Endothelial cell of umbilical vein (primary cell): Measurements from ENCODE around the gene MS4A2. TPM values are rescaled to one million over a fixed set of nuclear protein-coding genes. Genes with fewer than 3 reads are reported as not detected.

Experiments used
- BruUV-seq: library from RNA; stranded (reverse); fragments of 400-500 nt; replicated peaks from 2 replicates; lab custom pipeline; 2021; lab: Mats Ljungman, UMichigan
- CTCF ChIA-PET: fragments of 300-600, 350-600 bp; sonication (Branson Sonifier 250); formaldehyde crosslinking; loops from one replicate; lab custom pipeline; 2021; ENCODE audit warnings: antibody characterized with exemption, inconsistent platforms; lab: Charles Lee
- POLR2A ChIA-PET: fragments of 300-600, 350-600 bp; sonication (Branson Sonifier 250); formaldehyde crosslinking; loops from one replicate; lab custom pipeline; 2021; ENCODE audit warnings: antibody characterized with exemption, inconsistent platforms; lab: Charles Lee
- DNase-seq: peaks from one replicate; pipeline ENCODE4 v3.0.0-alpha.2; 2011; ENCODE audit warnings: low read depth, low spot score
- FAIRE-seq: peaks from 2 replicates; lab custom pipeline; 2011; peaks lifted over from hg19 to GRCh38; lab: Jason Lieb, UNC
- H2AFZ ChIP-seq: 2 replicates; pipeline ENCODE4 v1.6.0; 2012; ENCODE audit warnings: low read depth, low read length, control low read depth, inconsistent platforms
- H3K27ac ChIP-seq: 2 replicates; pipeline ENCODE4 v1.5.1; 2011; ENCODE audit warnings: low read depth, mild to moderate bottlenecking, control low read depth, low read length, moderate library complexity; ENCODE audit not compliant: insufficient read depth
- H3K27me3 ChIP-seq, 2 experiments: 2 replicates each; pipeline versions ENCODE4 v1.6.0 to v1.6.1; 2011; ENCODE audit warnings: low read length in 2 of 2, mixed read lengths in 1 of 2; ENCODE audit not compliant: control insufficient read depth in 2 of 2, insufficient read depth in 2 of 2
- H3K36me3 ChIP-seq, 2 experiments: 2 replicates in 1 of 2; 3 replicates in 1 of 2; pipeline ENCODE4 v1.5.1; 2011; ENCODE audit warnings: low read length in 2 of 2, mild to moderate bottlenecking in 1 of 2, moderate library complexity in 1 of 2; ENCODE audit not compliant: control insufficient read depth in 2 of 2, insufficient read depth in 2 of 2; ENCODE audit errors: extremely low read depth in 1 of 2
- H3K4me1 ChIP-seq: 3 replicates; pipeline ENCODE4 v1.5.1; 2011; ENCODE audit warnings: mild to moderate bottlenecking, low read length; ENCODE audit not compliant: control insufficient read depth, insufficient read depth; ENCODE audit errors: extremely low read depth
- H3K4me2 ChIP-seq: 2 replicates; pipeline ENCODE4 v1.6.1; 2011; ENCODE audit warnings: low read length, control low read depth, mixed read lengths; ENCODE audit not compliant: insufficient read depth
- H3K4me3 ChIP-seq, 3 experiments: fragments of 200-600 bp in 1 of 3; sonication (generic), shearing (Covaris generic) in 1 of 3; replicated peaks in 1 of 3; 2 replicates each; pipeline ENCODE4 v1.5.1; 2011 to 2016; ENCODE audit warnings: control low read depth in 3 of 3, low read length in 3 of 3, mild to moderate bottlenecking in 2 of 3, inconsistent platforms in 1 of 3, low read depth in 1 of 3, moderate library complexity in 1 of 3; ENCODE audit not compliant: insufficient read depth in 1 of 3
- H3K79me2 ChIP-seq: 2 replicates; pipeline ENCODE4 v1.6.0; 2012; ENCODE audit warnings: low read length, inconsistent platforms; ENCODE audit not compliant: control insufficient read depth, insufficient read depth
- H3K9ac ChIP-seq: replicated peaks from 2 replicates; pipeline ENCODE3; 2011; ENCODE audit warnings: low read length, control low read depth; ENCODE audit not compliant: insufficient read depth; ENCODE audit errors: extremely low read depth
- H3K9me1 ChIP-seq: replicated peaks from 3 replicates; pipeline ENCODE4 v1.6.0; 2011; ENCODE audit warnings: mild to moderate bottlenecking, low read length; ENCODE audit not compliant: control insufficient read depth, insufficient read depth; ENCODE audit errors: extremely low read depth
- H3K9me3 ChIP-seq: replicated peaks from 2 replicates; pipeline ENCODE4 v1.5.1; 2012; ENCODE audit warnings: low read length, inconsistent platforms; ENCODE audit not compliant: control insufficient read depth, insufficient read depth
- H4K20me1 ChIP-seq: replicated peaks from 2 replicates; pipeline ENCODE3; 2011; ENCODE audit warnings: mild to moderate bottlenecking, low read length; ENCODE audit not compliant: control insufficient read depth, insufficient read depth; ENCODE audit errors: extremely low read depth
- EZH2 ChIP-seq: IDR thresholded peaks from 2 replicates; pipeline ENCODE4 v1.6.1; 2012; ENCODE audit warnings: borderline replicate concordance, low read depth, mild to moderate bottlenecking, moderate library complexity, low read length, inconsistent platforms; ENCODE audit not compliant: severe bottlenecking
- FOS ChIP-seq: IDR thresholded peaks from 2 replicates; pipeline ENCODE4 v1.6.1; 2011; ENCODE audit warnings: mild to moderate bottlenecking, low read length, moderate library complexity, borderline replicate concordance; ENCODE audit not compliant: insufficient read depth
- GATA2 ChIP-seq: IDR thresholded peaks from 2 replicates; pipeline ENCODE4 v1.7.0; 2011; ENCODE audit warnings: low read depth, mild to moderate bottlenecking, moderate library complexity, mixed read lengths, low read length; ENCODE audit not compliant: insufficient read length, insufficient read depth
- JUN ChIP-seq: IDR thresholded peaks from 2 replicates; pipeline ENCODE4 v1.6.1; 2011; ENCODE audit warnings: borderline replicate concordance, low read depth; ENCODE audit not compliant: insufficient read length, insufficient read depth
- MAX ChIP-seq: IDR thresholded peaks from 2 replicates; pipeline ENCODE4 v1.6.1; 2011; ENCODE audit not compliant: insufficient read depth, insufficient read length
- MYC ChIP-seq: IDR thresholded peaks from one replicate; pipeline ENCODE4 v1.6.1; 2011; ENCODE audit warnings: mild to moderate bottlenecking, low read depth, low read length
- POLR2A ChIP-seq: IDR thresholded peaks from 2 replicates; pipeline ENCODE4 v1.6.1; 2012; ENCODE audit warnings: low read depth, mild to moderate bottlenecking, control low read depth, low read length
- POLR2AphosphoS5 ChIP-seq: IDR thresholded peaks from 2 replicates; pipeline ENCODE4 v1.6.1; 2012; ENCODE audit warnings: low read depth, mild to moderate bottlenecking, control low read depth, low read length, moderate library complexity; ENCODE audit not compliant: insufficient read depth
- dilution Hi-C: fragments of 300-500 bp; cut with MboI; formaldehyde crosslinking; loops from one replicate; pipeline ENCODE4 v1.15.0; 2019; ENCODE audit warnings: low sequenced_read_pairs; ENCODE audit not compliant: extremely low pct_ligation_motif_present
- intact Hi-C: fragments of 100-400 bp; cut with micrococcal nuclease; formaldehyde crosslinking; loops from one replicate; pipeline ENCODE4 v1.10.0; 2022
- polyA plus RNA-seq, 4 experiments: library from polyadenylated mRNA; depleted of rRNA in 3 of 4; stranded (reverse) in 3 of 4; unstranded in 1 of 4; fragments of >200 nt; gene quantifications; 2 replicates each; pipeline versions ENCODE4 v1.2.1 to v1.2.3, GENCODE V29; 2011 to 2012; ENCODE audit warnings: missing spikeins in 1 of 4
- total RNA-seq: library from RNA; stranded (reverse); gene quantifications from 2 replicates; pipeline ENCODE4 v1.2.3, GENCODE V29; 2021
- TF ChIP-seq, protein P1 (sequence below), 2 donors: IDR thresholded peaks; 1 replicate in 1 of 2; 2 replicates in 1 of 2; pipeline ENCODE4 v1.5.1; 2011; ENCODE audit warnings: low read length in 2 of 2, mild to moderate bottlenecking in 2 of 2, moderate library complexity in 2 of 2, control low read depth in 1 of 2, inconsistent platforms in 1 of 2, low read depth in 1 of 2; ENCODE audit not compliant: insufficient read depth in 1 of 2; ENCODE audit errors: extremely low read depth in 1 of 2

MS4A2 gene
- total and polyA plus RNA-seq, 2 donors (not counting 3 experiments of a cell fraction or from before 2014, with no cell fraction given) = not detected

DNA sequence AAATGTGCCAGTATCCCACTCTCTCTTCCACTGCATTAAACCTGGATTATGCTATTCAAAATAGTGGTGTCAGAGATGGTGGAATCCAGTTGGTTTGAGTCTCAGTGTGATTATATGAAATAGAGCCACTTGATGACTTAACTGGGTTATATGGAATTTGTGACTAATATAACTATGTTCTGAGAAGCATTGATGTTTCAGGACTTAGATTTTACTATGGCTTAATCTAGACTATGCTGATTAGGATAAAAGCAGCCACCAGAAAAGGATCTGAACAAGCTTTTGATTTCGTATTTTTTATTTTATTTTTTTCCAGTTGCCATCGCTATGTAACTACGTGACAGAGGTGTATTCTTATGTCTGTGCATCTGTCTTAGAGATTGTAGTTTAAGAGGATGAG lies 55.3 kb downstream of the MS4A2 start:
- DNase-seq = no peak
- Histone ChIP-seq H3K36me3 (no peaks in the 10 kb centered on the region), H2AFZ (no peak overlapping the region), H3K4me1 (no peaks in the 10 kb centered on the region), H3K27me3 (no peaks in the 10 kb centered on the region), H3K4me3 (no peak overlapping the region), H4K20me1 (no peaks in the 10 kb centered on the region), H3K79me2 (no peaks in the 10 kb centered on the region), H3K9me3 (no peaks in the 10 kb centered on the region), H3K27ac (no peak overlapping the region), H3K9me1 (no peaks in the 10 kb centered on the region), H3K9ac (no peak overlapping the region), H3K4me2 (no peak overlapping the region)
- no peak for TF ChIP-seq FOS
- no peak for TF ChIP-seq MYC
- no peak for TF ChIP-seq EZH2
- no peak for FAIRE-seq
- CTCF ChIA-PET = interaction anchor here (1.5 kb wide), 1 partner anchor 24 kb away, joined by 5 read pairs; no protein-coding TSS in a partner anchor
- dilution Hi-C loops (no loop called here), intact Hi-C loops (no loop called here)
- BruUV-seq = no TSS peak
- POLR2A ChIA-PET = no interaction called here

GRCh38 chr11:60145677-60146076 lies 57.2 kb downstream of the MS4A2 start:
- Histone ChIP-seq H3K4me3 (no peak overlapping the region), H3K27me3 (no peaks in the 10 kb centered on the region), H3K9ac (no peak overlapping the region), H3K4me2 (no peak overlapping the region), H3K4me1 (no peaks in the 10 kb centered on the region), H3K9me1 (no peaks in the 10 kb centered on the region), H4K20me1 (no peaks in the 10 kb centered on the region), H3K9me3 (no peaks in the 10 kb centered on the region), H3K27ac (no peak overlapping the region), H3K79me2 (no peaks in the 10 kb centered on the region), H2AFZ (no peak overlapping the region), H3K36me3 (no peaks in the 10 kb centered on the region)
- POLR2A ChIA-PET = no interaction called here
- CTCF ChIA-PET = interaction anchor here (0.6 to 1.2 kb wide), 5 partner anchors 10 to 120 kb away, joined by 3 to 4 read pairs (median 3); no protein-coding TSS in a partner anchor
- BruUV-seq = no TSS peak
- intact Hi-C loops = no loop called here
- TF ChIP-seq POLR2AphosphoS5 (no peak), FOS (no peak), MAX (no peak), EZH2 (no peak), POLR2A (no peak), MYC (no peak), JUN (no peak), GATA2 (no peak)
- TF ChIP-seq, protein P1, sequence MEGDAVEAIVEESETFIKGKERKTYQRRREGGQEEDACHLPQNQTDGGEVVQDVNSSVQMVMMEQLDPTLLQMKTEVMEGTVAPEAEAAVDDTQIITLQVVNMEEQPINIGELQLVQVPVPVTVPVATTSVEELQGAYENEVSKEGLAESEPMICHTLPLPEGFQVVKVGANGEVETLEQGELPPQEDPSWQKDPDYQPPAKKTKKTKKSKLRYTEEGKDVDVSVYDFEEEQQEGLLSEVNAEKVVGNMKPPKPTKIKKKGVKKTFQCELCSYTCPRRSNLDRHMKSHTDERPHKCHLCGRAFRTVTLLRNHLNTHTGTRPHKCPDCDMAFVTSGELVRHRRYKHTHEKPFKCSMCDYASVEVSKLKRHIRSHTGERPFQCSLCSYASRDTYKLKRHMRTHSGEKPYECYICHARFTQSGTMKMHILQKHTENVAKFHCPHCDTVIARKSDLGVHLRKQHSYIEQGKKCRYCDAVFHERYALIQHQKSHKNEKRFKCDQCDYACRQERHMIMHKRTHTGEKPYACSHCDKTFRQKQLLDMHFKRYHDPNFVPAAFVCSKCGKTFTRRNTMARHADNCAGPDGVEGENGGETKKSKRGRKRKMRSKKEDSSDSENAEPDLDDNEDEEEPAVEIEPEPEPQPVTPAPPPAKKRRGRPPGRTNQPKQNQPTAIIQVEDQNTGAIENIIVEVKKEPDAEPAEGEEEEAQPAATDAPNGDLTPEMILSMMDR (IDR thresholded peaks at IDR 0.05; ENCODE audit: extremely low read depth in 1 of 2, insufficient read depth in 1 of 2, low read depth in 1 of 2, low read length in 2 of 2) = no peak
- dilution Hi-C loops = no loop called here
- no peak for DNase-seq
- FAIRE-seq = no peak
